HG02943 (cell line): ENCODE results near the gene IL2RA.
"Not testable (repeated sequence)": the region's sequence is repeated elsewhere in the genome, so short reads cannot be mapped to it uniquely, and the experiment has no call there.

ENCODE experiments used
- ATAC-seq: cut with Tn5 transposase; IDR thresholded peaks from one replicate; pipeline ENCODE4 v1.9.1; 2021; ENCODE audit warnings: mild to moderate bottlenecking, low read depth, moderate library complexity; ENCODE audit not compliant: unreplicated experiment

Gene IL2RA

DNA sequence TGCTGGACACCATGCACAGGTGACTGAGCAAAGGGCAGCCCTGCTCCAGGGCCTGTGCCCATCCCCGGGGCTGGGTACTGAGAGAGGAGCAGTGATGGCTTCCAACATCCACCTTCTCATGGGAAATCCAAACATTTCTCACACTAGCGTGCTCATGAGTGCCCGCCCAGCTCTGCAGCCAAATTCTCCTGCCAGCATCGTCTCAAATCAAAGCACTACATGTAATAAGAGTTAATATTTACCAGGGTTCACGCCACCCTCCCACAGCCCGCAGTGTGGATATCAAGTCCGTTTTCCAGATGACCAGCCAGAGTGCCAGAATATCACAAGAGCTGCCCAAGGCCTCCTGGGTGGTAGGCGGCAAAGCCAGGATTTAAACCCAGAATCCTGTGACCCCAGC lies 96.9 kb downstream of the IL2RA start:
- ATAC-seq, result no peak

DNA sequence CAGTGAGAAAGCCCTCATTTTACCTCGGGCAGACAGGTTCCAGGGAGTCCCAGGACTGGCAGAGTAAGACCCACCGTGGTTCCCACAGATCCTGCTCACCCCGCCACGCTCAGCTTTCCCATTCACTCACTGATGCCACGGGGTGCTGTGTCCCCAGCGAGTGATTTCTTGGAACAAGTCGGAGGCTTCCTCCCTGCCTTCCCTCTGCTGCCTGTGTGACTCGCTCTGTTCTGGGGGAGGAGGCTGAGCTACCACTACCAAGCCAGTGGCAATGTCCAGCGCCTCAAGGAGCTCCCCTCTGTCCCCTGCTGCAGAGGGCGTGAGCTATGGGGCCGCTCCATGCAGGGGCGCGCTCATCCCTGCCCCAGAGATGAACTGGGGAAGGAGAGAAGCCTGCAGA lies 97.4 kb downstream of the IL2RA start:
- ATAC-seq, result no peak

DNA sequence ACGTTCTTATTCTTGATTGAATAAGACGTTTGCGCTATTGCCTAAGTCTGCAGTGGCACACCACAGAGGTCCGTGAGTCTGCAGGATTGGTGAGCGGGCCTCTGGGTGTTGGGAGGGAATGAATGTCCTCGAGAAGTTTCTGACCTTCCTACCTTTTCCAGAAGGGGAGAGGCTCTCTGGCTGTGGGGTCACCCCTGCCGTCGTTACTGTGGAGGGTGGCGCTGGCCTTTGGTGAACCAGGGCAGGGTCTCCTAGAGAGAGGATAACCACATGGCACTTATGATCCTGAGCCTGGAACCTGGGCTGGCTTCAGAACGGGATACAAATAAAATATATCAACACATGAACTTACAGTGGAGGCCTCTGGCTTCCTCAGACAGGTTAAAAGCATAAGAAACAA lies 98.6 kb downstream of the IL2RA start:
- ATAC-seq, result no peak

DNA sequence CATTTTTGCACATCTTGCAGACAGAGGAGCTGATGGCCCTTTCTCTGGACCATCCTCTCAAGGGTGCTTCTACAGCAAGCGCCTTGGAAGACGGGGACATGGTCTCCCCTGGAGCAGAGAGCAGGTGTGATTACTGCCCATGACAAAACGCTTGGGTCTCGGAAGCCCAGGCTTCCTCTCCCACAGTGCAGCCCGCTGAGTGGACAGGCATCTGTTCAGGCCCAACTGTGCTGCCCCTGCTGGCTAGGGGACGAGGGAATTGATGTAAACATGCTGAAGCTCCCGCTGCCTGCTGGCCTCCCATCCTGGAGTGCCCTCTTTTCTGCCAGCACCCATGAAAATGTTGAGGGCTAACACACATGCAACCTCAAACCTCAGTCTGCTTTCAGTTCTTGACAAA lies 99.1 kb downstream of the IL2RA start:
- ATAC-seq, result no peak

DNA sequence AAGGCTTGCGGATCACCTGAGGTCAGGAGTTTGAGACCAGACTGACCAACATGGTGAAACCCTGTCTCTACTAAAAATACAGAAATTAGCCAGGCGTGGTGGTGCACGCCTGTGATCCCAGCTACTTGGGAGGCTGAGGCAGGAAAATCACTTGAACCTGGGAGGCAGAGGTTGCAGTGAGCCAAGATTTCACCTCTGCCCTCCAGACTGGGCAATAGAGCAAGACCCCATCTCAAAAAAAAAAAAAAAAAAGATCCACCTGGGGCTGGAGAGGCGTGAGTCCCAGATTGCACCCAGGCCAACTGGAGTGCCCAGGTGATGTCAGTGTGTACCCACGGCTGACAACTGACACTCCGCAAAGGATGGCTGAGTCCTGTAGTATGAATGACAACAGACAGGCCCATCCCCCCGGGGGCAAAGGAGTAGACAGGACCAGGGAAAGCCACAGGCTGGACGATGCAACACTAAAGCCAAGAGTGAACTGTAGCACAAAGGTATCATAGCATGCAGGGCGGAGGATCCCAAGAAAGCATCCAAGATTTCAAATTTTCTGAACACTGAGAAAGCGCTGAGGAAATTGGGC lies 99.7 kb downstream of the IL2RA start:
- not testable (repeated sequence) for ATAC-seq

DNA sequence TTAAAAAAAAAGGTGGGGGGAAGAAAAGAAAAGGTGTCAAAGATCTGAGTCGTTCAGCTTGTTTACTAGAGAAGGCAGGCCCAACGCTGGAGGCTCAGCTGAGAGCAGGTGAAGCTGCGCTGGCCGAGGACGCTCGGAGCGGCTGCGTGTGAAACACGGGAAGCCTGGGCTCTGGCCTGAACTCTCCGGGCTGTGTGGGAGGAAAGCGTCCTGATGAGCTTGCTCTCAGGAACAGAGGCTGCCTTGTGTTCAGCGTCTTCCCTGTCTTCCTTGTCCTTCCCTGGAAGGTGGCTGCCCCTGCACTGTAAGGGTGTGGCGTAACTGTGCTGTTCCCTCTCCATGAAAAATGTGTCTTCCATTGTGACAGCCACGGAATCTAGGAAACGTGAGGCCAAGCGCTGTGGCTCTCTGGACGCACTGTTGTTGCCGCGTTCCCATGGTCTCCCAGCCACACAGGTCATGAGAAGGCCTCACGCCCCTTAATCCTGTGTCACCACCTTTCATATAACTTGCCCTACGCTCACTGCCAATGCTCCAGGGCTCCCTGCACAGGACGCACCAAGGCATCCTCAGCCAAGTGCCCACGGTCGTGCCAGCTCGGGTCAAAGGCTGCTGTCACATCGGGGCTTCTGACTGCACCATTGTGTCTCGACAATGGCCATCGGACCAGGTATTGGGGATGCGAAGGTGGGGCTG lies 100.6 kb downstream of the IL2RA start:
- no peak for ATAC-seq

DNA sequence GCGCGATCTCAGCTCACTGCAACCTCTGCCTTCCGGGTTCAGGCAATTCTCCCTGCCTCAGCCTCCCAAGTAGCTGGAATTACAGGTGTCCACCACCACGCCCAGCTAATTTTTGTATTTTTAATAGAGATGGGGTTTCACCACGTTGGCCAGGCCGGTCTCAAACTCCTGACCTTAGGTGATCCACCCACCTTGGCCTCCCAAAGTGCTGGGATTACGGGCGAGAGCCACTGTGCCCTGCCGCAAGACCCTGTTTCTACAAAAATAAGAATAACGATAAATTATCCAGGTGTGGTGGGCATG lies 101.2 kb downstream of the IL2RA start:
- ATAC-seq, result not testable (repeated sequence)
